LNCAP (cell line): ENCODE data around the gene CAMK1G.
A peak's percentile ranks its signal among the peaks of the same experiment; 100 is the strongest.

Experiments used
- TF ChIP-seq, protein P1 (sequence below): fragments of 450-650 bp; IDR thresholded peaks from 2 replicates; pipeline ENCODE4 v1.5.1; 2017; ENCODE audit warnings: mild to moderate bottlenecking

Gene CAMK1G

DNA sequence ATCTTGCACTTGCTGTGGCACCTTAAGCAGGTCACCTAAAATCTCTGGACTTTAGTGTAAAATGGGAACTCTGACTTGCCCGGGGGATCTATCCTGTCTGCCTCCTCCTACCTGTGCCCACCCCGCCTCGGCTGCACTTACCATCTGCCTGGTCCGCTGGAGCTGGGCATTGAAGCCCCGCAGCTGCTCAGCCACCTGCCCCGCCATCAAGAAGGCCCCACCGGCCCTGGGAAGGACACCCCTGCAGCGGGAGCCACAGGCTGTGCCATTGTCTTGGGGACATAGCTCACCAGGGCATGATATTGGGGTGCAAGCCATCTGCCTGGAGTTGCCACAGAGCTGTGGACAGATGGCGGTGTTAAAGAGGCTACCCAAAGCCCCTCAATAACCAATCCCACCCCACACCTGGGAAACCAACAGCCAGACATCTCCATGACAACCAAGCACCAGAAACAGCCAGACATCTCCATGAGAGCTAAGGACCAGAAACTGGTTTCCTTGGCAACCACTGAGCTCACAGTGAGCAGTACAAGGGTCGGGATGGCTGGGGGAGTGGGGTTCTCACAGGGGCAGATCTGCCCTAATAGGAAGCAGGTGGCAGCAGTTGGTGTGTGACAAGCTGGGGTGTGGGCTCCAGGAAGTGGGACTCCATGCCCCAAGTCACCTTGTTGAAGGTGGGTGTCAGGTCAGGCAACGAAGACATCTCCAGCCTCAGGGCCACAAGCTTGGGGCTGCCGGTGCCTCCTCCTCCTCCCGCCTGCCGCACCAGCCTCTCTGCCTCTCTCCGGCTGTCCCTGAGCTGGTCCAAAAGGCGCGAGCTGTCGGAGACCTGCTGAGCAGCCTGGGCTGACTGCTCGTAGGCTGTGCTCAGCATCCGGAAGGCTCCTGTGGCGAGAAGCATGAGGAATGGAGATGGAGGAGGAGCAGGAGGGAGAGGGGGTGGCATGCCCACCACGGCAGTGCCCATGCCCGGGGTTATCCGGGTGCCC lies 39.6 kb downstream of the CAMK1G start:
- TF ChIP-seq, protein P1, sequence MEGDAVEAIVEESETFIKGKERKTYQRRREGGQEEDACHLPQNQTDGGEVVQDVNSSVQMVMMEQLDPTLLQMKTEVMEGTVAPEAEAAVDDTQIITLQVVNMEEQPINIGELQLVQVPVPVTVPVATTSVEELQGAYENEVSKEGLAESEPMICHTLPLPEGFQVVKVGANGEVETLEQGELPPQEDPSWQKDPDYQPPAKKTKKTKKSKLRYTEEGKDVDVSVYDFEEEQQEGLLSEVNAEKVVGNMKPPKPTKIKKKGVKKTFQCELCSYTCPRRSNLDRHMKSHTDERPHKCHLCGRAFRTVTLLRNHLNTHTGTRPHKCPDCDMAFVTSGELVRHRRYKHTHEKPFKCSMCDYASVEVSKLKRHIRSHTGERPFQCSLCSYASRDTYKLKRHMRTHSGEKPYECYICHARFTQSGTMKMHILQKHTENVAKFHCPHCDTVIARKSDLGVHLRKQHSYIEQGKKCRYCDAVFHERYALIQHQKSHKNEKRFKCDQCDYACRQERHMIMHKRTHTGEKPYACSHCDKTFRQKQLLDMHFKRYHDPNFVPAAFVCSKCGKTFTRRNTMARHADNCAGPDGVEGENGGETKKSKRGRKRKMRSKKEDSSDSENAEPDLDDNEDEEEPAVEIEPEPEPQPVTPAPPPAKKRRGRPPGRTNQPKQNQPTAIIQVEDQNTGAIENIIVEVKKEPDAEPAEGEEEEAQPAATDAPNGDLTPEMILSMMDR: no peak

DNA sequence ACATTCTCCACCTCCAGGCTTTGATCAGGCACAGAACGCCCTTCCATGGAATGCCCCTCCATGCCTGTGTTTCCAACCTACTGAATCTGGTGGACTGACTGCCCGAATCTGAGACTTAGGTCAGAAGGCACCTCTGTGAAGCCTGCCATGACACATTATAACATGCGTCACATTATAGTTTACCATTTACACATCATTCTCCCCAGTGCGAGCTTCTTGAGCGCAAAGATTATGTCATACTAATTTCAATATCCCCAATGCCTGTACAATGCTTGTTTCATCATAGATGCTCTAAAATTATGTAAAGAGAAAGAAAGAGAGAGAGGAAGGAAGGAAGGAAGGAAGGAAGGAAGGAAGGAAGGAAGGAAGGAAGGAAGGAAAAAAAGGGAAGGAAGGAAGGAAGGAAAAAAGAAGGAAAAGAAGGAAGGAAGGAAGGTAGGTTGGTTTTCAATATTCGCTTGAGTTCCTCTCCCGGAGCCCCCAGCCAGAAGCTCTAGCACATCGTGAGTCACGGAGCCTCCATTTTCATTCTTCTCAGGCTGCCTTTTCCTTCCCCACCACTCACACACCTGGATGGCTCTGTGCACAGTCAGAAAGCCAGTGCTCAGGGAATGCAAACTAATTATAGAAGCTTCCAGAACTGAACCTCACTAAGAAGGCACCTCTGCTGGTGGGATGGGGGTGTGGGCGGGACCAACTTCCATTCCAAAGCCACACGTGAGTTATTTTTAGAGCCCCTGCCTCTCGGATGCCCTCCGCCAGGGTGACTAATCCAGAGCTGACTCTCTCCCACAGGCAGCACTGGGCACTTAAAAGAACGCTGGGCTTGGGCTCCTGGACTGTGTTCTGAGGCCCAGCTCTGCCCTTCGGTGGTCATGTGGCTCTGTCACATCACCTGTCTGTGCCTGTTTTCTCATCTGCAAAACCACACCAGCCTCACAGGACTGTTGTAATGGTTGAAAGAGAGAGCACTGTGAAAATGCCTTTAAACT lies 41.3 kb downstream of the CAMK1G start:
- TF ChIP-seq, protein P1: no peak

DNA sequence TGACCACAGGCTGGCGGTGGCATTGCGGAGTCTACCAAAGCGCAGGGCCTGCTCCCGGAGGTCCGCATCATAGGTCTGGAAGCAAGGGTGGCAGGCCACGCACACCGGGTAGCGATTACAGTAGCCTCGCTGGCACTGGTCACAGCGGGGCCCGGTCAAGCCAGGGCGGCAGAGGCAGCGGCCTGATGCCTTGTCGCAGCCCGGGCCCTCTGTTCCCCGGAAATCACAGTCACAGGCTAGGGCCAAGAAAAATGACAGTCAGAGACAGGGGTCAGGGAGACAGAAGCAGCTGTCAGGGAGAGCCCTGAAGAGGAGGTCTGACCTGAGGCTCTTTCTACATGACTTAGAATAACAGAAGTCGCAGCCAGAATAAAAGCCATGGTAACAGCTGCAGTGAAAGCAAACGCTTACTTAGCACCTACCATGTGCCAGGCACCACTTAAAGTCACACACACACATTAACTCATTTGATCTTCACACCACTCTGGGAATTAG lies 42.3 kb downstream of the CAMK1G start:
- TF ChIP-seq, protein P1: no peak

DNA sequence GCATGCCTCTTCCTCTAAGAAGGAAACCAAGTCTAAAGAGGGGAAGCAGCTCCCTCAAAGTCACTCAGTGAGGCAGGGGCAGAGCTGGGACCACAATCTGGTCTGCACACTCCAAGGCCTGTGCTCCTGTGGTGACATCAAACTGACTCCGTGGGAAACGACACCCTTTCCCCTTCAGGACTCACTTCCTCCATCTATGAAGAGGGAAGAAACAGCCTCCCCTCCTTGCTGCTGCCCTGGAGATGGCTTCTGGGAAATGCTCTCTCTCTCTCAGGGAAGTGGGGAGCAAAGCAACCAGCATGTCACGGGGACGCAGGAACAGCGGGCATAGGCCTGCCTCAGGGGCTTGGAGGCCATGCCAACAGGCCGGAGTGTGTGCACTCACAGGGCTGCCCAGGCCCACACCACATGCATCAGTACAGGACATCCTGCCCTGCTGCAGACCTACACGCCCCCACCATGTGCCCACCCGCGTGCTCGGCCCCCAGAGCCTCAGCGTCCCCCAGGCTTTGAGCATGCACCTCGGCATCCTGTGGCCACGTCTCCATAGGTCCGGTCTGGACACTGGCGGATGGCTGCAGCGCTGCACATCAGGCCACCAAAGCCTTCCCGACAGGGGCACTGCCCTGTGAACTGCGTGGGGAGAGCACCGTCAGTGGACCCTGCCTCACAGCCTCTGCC lies 43.0 kb downstream of the CAMK1G start:
- TF ChIP-seq, protein P1: no peak

DNA sequence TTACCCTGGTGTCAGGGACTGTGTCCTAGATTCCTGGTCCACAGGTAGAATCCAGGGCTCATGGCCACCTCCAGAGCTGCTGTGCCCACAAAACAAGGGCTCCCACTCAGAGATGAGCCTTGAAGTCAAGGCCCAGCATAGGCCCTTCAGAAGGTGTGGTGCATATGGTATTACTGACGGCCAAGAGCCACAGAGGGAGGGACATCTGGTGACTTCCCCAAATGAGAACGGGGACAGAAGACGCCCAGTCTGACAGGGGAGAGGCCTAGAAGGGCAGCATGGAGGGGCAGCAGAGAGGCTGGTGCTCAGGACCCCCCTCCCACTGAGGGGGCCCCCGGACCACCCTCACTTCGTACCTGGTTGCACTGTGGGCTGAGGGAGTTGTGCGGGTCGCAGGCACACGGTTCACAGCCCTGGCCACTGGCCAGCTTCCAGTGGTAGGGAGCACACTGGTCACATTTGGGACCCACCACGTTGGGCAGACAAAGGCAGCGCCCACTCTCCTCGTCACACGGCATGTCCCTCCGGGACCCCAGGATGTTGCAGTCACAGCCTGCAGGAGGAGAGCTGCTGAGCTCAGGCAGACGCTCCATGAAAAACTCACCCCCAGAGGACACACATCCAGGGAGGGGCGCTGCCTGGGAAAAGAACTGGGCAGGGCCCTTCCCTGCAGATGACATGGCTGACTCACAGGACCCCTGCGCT lies 43.7 kb downstream of the CAMK1G start:
- TF ChIP-seq, protein P1: no peak

DNA sequence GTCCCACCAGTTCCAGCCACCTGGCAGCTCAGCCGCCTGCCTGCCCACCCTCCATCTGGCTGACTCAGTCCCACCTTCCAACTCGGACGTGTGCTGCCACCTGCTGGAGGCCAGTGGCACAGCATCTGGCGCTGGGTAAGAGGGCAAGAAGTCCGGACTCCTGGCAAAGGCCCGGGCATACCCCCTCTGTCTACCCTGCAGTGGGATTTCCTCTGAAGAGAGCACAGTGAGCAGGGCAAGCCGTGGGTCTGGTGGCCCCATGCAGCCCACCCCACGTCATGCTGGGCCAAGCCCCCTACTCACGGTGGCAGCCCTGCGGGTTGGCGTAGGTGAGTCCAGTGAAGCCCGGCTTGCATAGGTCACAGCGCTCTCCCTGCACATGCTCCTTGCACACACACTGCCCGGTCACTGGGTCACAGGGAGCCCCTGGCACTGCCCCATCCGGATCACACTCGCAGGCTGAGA lies 44.2 kb downstream of the CAMK1G start:
- TF ChIP-seq, protein P1: peak; percentile 100
